Keratinocyte (primary cell): ENCODE measurements around the gene SYNE1. TPM values are rescaled to one million over a fixed set of nuclear protein-coding genes. Genes with fewer than 3 reads are reported as not detected.

Experiments
- DNase-seq: peaks from one replicate; pipeline ENCODE4 v3.0.0-alpha.2; 2011; ENCODE audit warnings: low read depth, missing footprints, low spot score
- FAIRE-seq: peaks from 2 replicates; lab custom pipeline; 2011; peaks lifted over from hg19 to GRCh38; lab: Jason Lieb, UNC
- H2AFZ ChIP-seq: 2 replicates; pipeline ENCODE4 v1.6.0; 2012; ENCODE audit warnings: low read length, control low read depth, inconsistent platforms; ENCODE audit not compliant: control insufficient read depth
- H3K27ac ChIP-seq: 2 replicates; pipeline ENCODE4 v1.5.1; 2011; ENCODE audit warnings: low read length; ENCODE audit not compliant: control insufficient read depth, insufficient read depth
- H3K27me3 ChIP-seq: 3 replicates; pipeline ENCODE4 v1.6.0; 2011; ENCODE audit warnings: low read length; ENCODE audit not compliant: control insufficient read depth, insufficient read depth; ENCODE audit errors: extremely low read depth
- H3K36me3 ChIP-seq, 2 experiments: 2 replicates in 1 of 2; 3 replicates in 1 of 2; pipeline ENCODE4 v1.5.1; 2011; ENCODE audit warnings: low read length in 2 of 2, mild to moderate bottlenecking in 1 of 2; ENCODE audit not compliant: control insufficient read depth in 2 of 2, insufficient read depth in 2 of 2; ENCODE audit errors: extremely low read depth in 1 of 2
- H3K4me1 ChIP-seq: 3 replicates; pipeline ENCODE4 v1.5.1; 2011; ENCODE audit warnings: low read length; ENCODE audit not compliant: control insufficient read depth, insufficient read depth; ENCODE audit errors: extremely low read depth
- H3K4me2 ChIP-seq: 3 replicates; pipeline ENCODE4 v1.6.0; 2011; ENCODE audit warnings: low read depth, low read length; ENCODE audit not compliant: control insufficient read depth, insufficient read depth; ENCODE audit errors: extremely low read depth
- H3K4me3 ChIP-seq, 3 experiments: fragments of 200-600 bp in 1 of 3; sonication (generic) in 1 of 3; 2 replicates in 2 of 3; 3 replicates in 1 of 3; pipeline ENCODE4 v1.5.1; 2011 to 2016; ENCODE audit warnings: low read length in 3 of 3, mild to moderate bottlenecking in 3 of 3, control low read depth in 2 of 3, inconsistent platforms in 1 of 3, low read depth in 1 of 3, mixed read lengths in 1 of 3, mixed run types in 1 of 3, moderate library complexity in 1 of 3; ENCODE audit not compliant: control insufficient read depth in 2 of 3, insufficient read depth in 2 of 3; ENCODE audit errors: extremely low read depth in 1 of 3
- H3K79me2 ChIP-seq: 2 replicates; pipeline ENCODE4 v1.6.0; 2012; ENCODE audit warnings: low read length; ENCODE audit not compliant: control insufficient read depth, insufficient read depth
- H3K9ac ChIP-seq: 3 replicates; pipeline ENCODE4 v1.6.0; 2011; ENCODE audit warnings: low read length; ENCODE audit not compliant: control insufficient read depth, insufficient read depth; ENCODE audit errors: extremely low read depth
- H3K9me1 ChIP-seq: 3 replicates; pipeline ENCODE4 v1.6.0; 2011; ENCODE audit warnings: low read length; ENCODE audit not compliant: control insufficient read depth, insufficient read depth; ENCODE audit errors: extremely low read depth
- H3K9me3 ChIP-seq: 2 replicates; pipeline ENCODE4 v1.5.1; 2012; ENCODE audit warnings: low read depth, low read length; ENCODE audit not compliant: control insufficient read depth
- H4K20me1 ChIP-seq: 3 replicates; pipeline ENCODE4 v1.6.0; 2011; ENCODE audit warnings: low read length; ENCODE audit not compliant: control insufficient read depth, insufficient read depth; ENCODE audit errors: extremely low read depth
- EZH2 ChIP-seq: IDR thresholded peaks from one replicate; pipeline ENCODE4 v1.6.1; 2012; ENCODE audit warnings: inconsistent platforms, mild to moderate bottlenecking, low read length, moderate library complexity
- dilution Hi-C: fragments of 300-500 bp; cut with MboI; formaldehyde crosslinking; loops from one replicate; pipeline ENCODE4 v1.7.0; 2020; ENCODE audit warnings: low sequenced_read_pairs; ENCODE audit not compliant: extremely low pct_ligation_motif_present
- polyA plus RNA-seq, 5 experiments: library from polyadenylated mRNA; depleted of rRNA in 3 of 5; stranded (reverse) in 3 of 5; stranded (forward) in 1 of 5; unstranded in 1 of 5; fragments of >200 nt; gene quantifications; 1 replicate in 1 of 5; 2 replicates in 3 of 5; 3 replicates in 1 of 5; pipeline versions ENCODE4 v1.2.1 to v1.2.3, GENCODE V29; 2011 to 2012; ENCODE audit warnings: missing spikeins in 2 of 5, low read depth in 1 of 5, low replicate concordance in 1 of 5
- TF ChIP-seq, protein P1 (sequence below), 3 experiments: IDR thresholded peaks in 1 of 3; conservative IDR thresholded peaks in 1 of 3; optimal IDR thresholded peaks in 1 of 3; 2 replicates in 2 of 3; 3 replicates in 1 of 3; pipeline versions ENCODE3 to v1.5.1; 2011; ENCODE audit warnings: low read length in 3 of 3, mild to moderate bottlenecking in 3 of 3, moderate library complexity in 2 of 3, control low read depth in 1 of 3, inconsistent platforms in 1 of 3; ENCODE audit not compliant: insufficient read depth in 2 of 3; ENCODE audit errors: extremely low read depth in 1 of 3

The SYNE1 gene
- polyA plus RNA-seq, 1 donor (not counting 4 experiments of a cell fraction or from before 2014, with no cell fraction given), result 4.0 TPM

DNA sequence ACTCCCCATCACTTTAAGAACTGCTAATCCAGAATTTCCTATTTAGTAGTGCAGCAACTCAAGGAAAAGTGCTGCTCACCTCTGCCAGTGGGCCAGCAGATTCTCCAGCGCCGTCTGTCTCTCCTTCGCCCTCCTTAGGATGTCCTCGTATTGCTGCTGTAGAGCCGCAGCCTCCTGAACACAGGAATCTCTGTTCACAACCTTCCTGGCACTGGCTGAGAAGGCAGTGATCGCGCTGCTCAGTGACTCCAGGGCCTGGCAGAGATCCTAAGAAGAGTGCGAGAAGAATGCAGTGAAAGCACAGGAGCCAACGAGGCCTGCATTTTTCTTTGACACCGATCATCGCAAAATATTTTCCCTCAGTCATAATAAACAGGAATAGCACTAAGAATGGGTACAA, 209.0 kb downstream of the SYNE1 start:
- Histone ChIP-seq H3K4me1 (no peaks in the 10 kb centered on the region), H3K27ac (no peak overlapping the region), H3K9me1 (no peaks in the 10 kb centered on the region), H3K79me2 (no peaks in the 10 kb centered on the region), H3K27me3 (no peaks in the 10 kb centered on the region), H3K36me3 (no peaks in the 10 kb centered on the region), H4K20me1 (no peaks in the 10 kb centered on the region), H3K4me3 (no peak overlapping the region), H3K4me2 (peak overlapping the region; percentile 41), H2AFZ (peak overlapping the region; percentile 80), H3K9me3 (no peaks in the 10 kb centered on the region), H3K9ac (no peak overlapping the region)
- peak; percentile 68 for FAIRE-seq
- dilution Hi-C loops, result no loop called here
- TF ChIP-seq, protein P1, sequence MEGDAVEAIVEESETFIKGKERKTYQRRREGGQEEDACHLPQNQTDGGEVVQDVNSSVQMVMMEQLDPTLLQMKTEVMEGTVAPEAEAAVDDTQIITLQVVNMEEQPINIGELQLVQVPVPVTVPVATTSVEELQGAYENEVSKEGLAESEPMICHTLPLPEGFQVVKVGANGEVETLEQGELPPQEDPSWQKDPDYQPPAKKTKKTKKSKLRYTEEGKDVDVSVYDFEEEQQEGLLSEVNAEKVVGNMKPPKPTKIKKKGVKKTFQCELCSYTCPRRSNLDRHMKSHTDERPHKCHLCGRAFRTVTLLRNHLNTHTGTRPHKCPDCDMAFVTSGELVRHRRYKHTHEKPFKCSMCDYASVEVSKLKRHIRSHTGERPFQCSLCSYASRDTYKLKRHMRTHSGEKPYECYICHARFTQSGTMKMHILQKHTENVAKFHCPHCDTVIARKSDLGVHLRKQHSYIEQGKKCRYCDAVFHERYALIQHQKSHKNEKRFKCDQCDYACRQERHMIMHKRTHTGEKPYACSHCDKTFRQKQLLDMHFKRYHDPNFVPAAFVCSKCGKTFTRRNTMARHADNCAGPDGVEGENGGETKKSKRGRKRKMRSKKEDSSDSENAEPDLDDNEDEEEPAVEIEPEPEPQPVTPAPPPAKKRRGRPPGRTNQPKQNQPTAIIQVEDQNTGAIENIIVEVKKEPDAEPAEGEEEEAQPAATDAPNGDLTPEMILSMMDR (optimal IDR thresholded peaks at IDR 0.05 in 1 of 3, IDR thresholded peaks at IDR 0.05 in 1 of 3, conservative IDR thresholded peaks at IDR 0.05 in 1 of 3; ENCODE audit: extremely low read depth in 1 of 3, insufficient read depth in 2 of 3, low read length in 3 of 3), result peak in 1 of 3 experiments; percentile 15
- no peak for TF ChIP-seq EZH2
- no peak for DNase-seq

DNA sequence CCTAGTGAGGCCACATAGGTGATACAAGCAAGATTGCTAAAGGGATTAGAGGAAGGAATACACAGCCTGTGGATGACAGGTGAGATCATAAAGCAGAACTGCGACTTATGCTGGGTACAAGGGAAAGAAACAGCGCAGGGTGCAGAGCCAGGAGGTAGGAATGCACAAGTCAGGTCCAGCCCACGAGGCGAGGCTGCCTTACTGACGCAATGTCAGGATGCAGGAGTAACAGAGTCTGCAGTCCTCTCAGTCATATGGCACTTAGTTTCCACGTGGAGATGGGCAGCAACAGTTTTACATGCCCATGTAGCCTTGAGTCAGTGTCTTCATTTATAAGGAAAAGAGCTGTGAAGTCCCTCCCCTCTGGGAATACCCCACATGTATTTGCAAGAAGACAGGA, 210.9 kb downstream of the SYNE1 start:
- H3K27me3 ChIP-seq, result no peaks in the 10 kb centered on the region
- H4K20me1 ChIP-seq, result no peaks in the 10 kb centered on the region
- no peak overlapping the region for H3K4me2 ChIP-seq
- TF ChIP-seq, protein P1 (optimal IDR thresholded peaks at IDR 0.05 in 1 of 3, IDR thresholded peaks at IDR 0.05 in 1 of 3, conservative IDR thresholded peaks at IDR 0.05 in 1 of 3; ENCODE audit: extremely low read depth in 1 of 3, insufficient read depth in 2 of 3, low read length in 3 of 3), result peak in 1 of 3 experiments; percentile 42
- no peak for TF ChIP-seq EZH2
- H3K36me3 ChIP-seq, result no peaks in the 10 kb centered on the region
- peak overlapping the region; percentile 38 for H2AFZ ChIP-seq
- no peaks in the 10 kb centered on the region for H3K9me3 ChIP-seq
- no peak overlapping the region for H3K4me3 ChIP-seq
- H3K79me2 ChIP-seq, result no peaks in the 10 kb centered on the region
- dilution Hi-C loops, result no loop called here
- DNase-seq (no peak), FAIRE-seq (no peak)
- H3K27ac ChIP-seq, result no peak overlapping the region
- no peaks in the 10 kb centered on the region for H3K9me1 ChIP-seq
- no peak overlapping the region for H3K9ac ChIP-seq
- no peaks in the 10 kb centered on the region for H3K4me1 ChIP-seq
